Stimulated activated CD4-positive, alpha-beta T cell treated with anti-CD3 and anti-CD28 coated beads, Interleukin-15, amount 100 ng/mL, for 48 hours (primary cell): ENCODE data around the gene RSL24D1.

ENCODE experiments used
- DNase-seq, 2 donors: peaks; one replicate each; pipeline ENCODE4 v3.0.0-alpha.2; 2020; ENCODE audit warnings: low read depth in 2 of 2

The RSL24D1 gene

GRCh38 chr15:55196458-55197361 is at the start of gene RSL24D1:
RSL24D1 (minus strand) TSS chr15:55196941; CDS start chr15:55196890, 51 bp downstream.
- peak; percentile 93 to 94 for DNase-seq

- DNase-seq, result no peak
Measured at GRCh38 chr15:55245059-55245458, 48.3 kb upstream of the RSL24D1 start.

GRCh38 chr15:55241891-55242290 is 45.1 kb upstream of the RSL24D1 start:
- DNase-seq, result no peak

- no peak for DNase-seq
Measured at GRCh38 chr15:55241186-55241585, 44.4 kb upstream of the RSL24D1 start.

- no peak for DNase-seq
Measured at GRCh38 chr15:55240125-55240760, 43.5 kb upstream of the RSL24D1 start.

GRCh38 chr15:55239440-55240124 is 42.8 kb upstream of the RSL24D1 start:
- DNase-seq, result no peak

GRCh38 chr15:55238877-55239276 is 42.1 kb upstream of the RSL24D1 start:
- DNase-seq, result no peak

- no peak for DNase-seq
Measured at GRCh38 chr15:55237219-55238130, 40.7 kb upstream of the RSL24D1 start.

- no peak for DNase-seq
Measured at GRCh38 chr15:55235546-55236036, 38.9 kb upstream of the RSL24D1 start.

GRCh38 chr15:55234800-55235104 is 38.0 kb upstream of the RSL24D1 start:
- DNase-seq, result no peak

GRCh38 chr15:55234104-55234799 is 37.5 kb upstream of the RSL24D1 start:
- DNase-seq, result no peak

- DNase-seq, result no peak
Measured at GRCh38 chr15:55231455-55231854, 34.7 kb upstream of the RSL24D1 start.

GRCh38 chr15:55230953-55231352 is 34.2 kb upstream of the RSL24D1 start:
- no peak for DNase-seq

GRCh38 chr15:55230051-55230670 is 33.4 kb upstream of the RSL24D1 start:
- no peak for DNase-seq

GRCh38 chr15:55226127-55226526 is 29.4 kb upstream of the RSL24D1 start:
- no peak for DNase-seq

GRCh38 chr15:55224892-55225291 is 28.2 kb upstream of the RSL24D1 start:
- no peak for DNase-seq

- no peak for DNase-seq
Measured at GRCh38 chr15:55222588-55222987, 25.8 kb upstream of the RSL24D1 start.

- peak in 1 of 2 donors; percentile 27 for DNase-seq
Measured at GRCh38 chr15:55221090-55222011, 24.6 kb upstream of the RSL24D1 start.

- DNase-seq, result no peak
Measured at GRCh38 chr15:55220606-55221005, 23.9 kb upstream of the RSL24D1 start.
